ENCODE results near the gene CST8.

Gene CST8

GRCh38 chr20:23526850-23527249 is 35.9 kb downstream of the CST8 start:
- DNase-seq, result no peak

DNA sequence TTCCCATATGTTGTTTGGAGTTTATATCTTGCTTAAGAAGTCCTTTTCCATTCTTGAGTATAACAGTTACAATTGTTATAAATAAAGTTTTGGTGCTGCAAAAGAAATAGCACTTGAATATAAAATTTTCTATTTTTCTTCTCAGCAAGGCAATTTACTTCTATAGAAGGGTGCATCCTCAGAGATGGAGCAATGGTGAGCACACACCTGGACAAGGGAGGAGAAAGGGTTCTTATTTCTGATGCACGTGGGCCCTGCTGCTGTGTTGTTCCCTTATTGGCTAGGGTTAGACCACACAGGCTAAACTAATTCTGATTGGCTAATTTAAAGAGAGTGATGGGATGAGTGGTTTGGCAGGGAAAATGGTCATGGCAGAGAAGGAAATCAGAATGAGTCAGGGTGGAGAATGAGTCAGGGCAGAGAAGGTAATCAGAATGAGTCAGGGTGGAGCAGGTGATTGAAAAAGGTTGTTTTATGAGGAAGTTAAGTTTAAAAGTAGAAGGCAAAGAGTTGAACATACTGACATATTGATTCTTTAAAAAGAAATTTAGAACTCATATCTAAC is 38.0 kb downstream of the CST8 start:
- no peak for DNase-seq

- no peak for DNase-seq
These were observed 40.1 kb downstream of the CST8 start for GRCh38 chr20:23530937-23531567.

DNA sequence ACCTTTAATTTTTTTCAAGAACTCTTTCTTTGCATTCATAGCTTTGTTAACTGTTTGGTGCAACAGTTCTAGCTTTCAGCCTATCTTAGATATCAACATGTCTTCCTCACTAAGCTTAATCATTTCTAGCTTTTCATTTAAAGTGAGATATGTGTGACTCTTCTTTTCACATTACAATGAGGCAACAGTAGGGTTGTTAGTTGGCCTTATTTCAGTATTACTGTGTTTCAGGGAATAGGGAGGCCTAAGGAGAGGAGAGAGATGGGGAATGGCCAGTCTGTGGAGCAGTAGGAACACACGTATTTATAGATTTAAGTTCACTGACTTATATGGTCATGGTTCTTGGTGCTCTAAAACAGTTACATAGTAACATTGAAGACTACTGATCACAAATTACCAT is 41.6 kb downstream of the CST8 start:
- no peak for DNase-seq

DNA sequence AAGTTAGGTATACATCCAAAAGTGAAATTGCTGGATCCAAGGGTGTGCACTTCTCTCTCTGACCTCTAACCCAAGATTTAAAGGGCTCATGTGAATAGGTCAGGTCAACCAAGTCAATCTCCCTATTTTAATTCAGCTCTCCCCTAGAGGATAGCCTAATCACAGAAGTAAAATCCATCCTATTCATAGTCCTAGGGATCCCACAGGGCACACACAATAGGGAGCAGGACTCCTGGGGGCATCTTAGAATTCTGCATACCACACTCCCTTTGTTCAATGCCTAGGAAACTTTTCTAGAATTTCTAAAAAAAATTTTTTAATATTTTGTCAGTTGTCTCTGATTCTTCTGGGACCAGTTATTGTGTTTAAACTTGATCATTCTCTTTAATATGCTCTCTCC is 42.2 kb downstream of the CST8 start:
- no peak for DNase-seq

- DNase-seq, result no peak
These were observed 44.1 kb downstream of the CST8 start for GRCh38 chr20:23534801-23535593.

DNA sequence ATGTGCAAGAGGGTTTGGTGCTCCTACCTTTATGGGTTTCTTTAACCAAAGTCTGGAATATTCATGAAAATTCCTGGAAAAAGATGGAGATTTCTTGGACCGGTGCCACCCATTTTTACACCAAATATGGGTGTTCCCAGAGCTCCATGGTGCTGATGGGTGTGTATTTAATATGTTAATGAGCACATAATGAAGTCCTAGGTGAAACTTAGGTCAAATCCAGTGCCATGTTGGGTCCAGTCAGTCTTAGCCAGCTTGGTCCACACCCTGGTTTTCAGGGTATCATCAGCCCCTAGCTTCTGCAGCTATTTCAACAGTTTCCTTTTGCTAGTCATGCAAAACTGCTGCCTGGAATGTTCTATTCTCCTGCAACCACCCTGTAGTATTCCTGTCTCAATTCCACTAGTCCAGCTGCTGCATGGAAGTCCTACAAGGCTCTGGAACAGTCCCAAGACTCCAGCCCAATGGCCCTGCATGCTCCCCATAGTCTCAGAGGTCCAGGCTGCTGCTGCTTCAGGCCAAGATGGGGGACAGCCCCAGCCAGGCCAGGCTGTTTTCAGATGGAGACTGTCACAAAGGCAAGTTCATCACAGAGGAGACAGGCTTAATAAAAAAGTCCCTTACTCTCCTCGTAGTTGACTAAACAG is 45.5 kb downstream of the CST8 start:
- DNase-seq, result no peak

DNA sequence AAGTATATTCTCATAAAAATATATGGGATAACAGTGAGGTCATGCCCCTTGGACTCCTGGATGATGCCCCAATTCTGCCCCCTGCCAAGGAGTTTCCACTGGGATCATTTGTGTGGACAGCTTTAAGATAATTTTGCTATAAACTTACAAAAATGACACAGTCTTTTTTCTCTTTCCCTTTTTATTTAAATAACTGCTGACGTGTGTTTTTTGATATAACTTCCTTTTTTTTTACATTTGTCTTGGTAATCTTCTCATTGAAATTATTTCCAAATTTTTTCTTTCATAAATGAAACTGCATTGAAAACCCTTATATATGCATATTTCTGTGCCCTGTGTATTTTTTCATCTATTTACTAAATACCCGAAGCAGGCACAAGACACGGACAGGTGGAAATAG is 46.1 kb downstream of the CST8 start:
- DNase-seq, result no peak

DNA sequence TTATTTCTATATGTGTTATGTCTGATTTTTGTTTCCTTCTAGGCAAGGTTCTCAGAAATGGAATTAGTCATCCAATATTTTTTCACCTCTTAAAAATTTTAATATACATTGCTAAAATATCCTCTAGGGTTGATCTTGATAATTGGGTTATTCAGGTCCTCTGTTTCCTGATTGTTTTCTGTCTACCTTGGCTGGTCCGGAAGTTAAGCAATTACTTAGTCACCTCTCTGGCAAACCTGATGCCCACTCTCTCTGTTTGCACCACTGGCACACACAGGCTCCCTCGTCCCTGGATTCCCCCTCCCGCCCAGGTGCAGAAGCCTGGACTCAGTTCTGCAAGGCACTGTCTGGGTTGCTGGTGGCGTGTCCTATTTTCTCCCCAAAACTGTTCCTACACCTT is 49.7 kb downstream of the CST8 start:
- DNase-seq, result no peak

GRCh38 chr20:23541330-23541729 is 50.4 kb downstream of the CST8 start:
- DNase-seq, result no peak

DNA sequence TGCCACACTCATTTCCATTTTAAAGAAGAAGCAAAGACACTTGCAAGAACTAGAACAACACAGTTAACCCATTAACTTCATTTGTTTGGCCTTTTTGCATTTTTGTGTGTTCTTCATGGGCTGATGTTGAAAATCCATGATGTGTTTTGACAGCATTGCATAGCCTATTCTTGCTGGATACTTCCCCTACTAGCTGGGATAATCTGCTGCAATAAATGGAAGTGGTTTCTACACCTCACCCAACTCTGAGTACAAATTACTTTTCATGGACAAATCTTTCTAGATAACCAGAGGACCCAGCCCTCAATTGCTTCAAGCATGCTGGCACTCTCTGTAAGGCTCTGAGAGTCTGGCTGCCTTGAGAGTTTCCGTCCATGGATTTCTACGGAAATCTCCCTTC is 50.9 kb downstream of the CST8 start:
- DNase-seq, result no peak

DNA sequence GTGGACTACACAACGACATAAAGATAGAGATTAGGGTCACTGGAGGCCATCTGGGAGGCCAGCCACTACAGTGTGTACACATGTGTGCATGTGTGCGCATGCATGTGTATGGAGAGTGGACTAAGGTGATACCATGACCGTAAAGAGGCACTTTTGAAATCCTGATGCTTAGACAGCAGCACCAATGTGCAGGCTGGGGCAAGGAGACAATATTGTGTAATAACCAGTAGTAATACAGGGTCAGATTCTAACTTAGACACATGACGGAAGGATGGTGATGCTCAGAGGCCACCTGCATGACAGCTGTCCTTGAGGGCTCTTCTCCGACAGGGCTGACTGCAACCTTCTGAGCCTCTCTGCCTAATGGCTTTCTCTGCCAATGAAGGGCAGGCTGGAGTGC is 51.9 kb downstream of the CST8 start:
- no peak for DNase-seq

DNA sequence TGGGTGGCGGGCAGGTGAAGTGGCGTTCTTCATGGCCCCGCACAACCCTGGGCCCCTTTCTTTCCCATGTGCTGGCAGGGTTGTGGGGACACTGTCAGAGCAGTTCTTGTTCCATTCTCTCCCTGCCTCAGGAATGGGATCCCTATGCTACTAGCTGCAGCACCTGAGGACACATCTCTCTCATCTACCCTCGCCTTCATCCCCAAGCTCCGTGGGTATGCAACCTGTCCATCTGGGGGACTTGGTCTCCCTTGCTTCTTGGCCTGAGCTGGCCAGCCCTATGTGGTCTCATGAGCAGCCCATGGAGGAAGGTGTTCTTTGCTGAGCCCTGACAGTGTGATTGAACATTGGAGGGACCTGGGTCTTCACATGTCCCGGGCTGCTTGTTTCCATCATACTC is 53.2 kb downstream of the CST8 start:
- no peak for DNase-seq
